CD14-positive monocyte (primary cell): ENCODE results near the gene MRPL10. TPM values are rescaled to one million over a fixed set of nuclear protein-coding genes. Genes with fewer than 3 reads are reported as not detected.

Experiments
- DNase-seq, 3 donors: peaks; one replicate each; pipeline ENCODE4 v3.0.0-alpha.2; 2011 to 2022
- H2AFZ ChIP-seq: 2 replicates; pipeline ENCODE4 v1.6.0; 2012; ENCODE audit warnings: mild to moderate bottlenecking, low read depth, low read length, inconsistent platforms; ENCODE audit not compliant: insufficient read depth, poor library complexity, severe bottlenecking
- H3K27ac ChIP-seq, 2 donors: 1 replicate in 1 of 2; 2 replicates in 1 of 2; pipeline ENCODE4 v1.5.1; 2012 to 2013; ENCODE audit warnings: low read length in 2 of 2, control low read depth in 1 of 2, inconsistent platforms in 1 of 2, low read depth in 1 of 2, mild to moderate bottlenecking in 1 of 2
- H3K27me3 ChIP-seq, 2 donors: one replicate each; pipeline versions ENCODE4 v1.6.0 to v1.6.1; 2011 to 2013; ENCODE audit warnings: low read length in 2 of 2; ENCODE audit not compliant: control insufficient read depth in 2 of 2, insufficient read depth in 2 of 2
- H3K36me3 ChIP-seq, 2 donors: replicated peaks in 1 of 2; 1 replicate in 1 of 2; 2 replicates in 1 of 2; pipeline versions ENCODE4 v1.5.1 to v1.6.1; 2012 to 2013; ENCODE audit warnings: low read length in 2 of 2, control low read depth in 1 of 2, inconsistent platforms in 1 of 2, mild to moderate bottlenecking in 1 of 2; ENCODE audit not compliant: insufficient read depth in 2 of 2, control insufficient read depth in 1 of 2
- H3K4me1 ChIP-seq, 2 donors: 1 replicate in 1 of 2; 2 replicates in 1 of 2; pipeline versions ENCODE4 v1.5.1 to v1.6.1; 2012 to 2013; ENCODE audit warnings: low read length in 2 of 2, control low read depth in 1 of 2, inconsistent platforms in 1 of 2, mild to moderate bottlenecking in 1 of 2, moderate library complexity in 1 of 2; ENCODE audit not compliant: insufficient read depth in 2 of 2, control insufficient read depth in 1 of 2
- H3K4me2 ChIP-seq: replicated peaks from 2 replicates; pipeline ENCODE3; 2012; ENCODE audit warnings: low read length, moderate library complexity, mild to moderate bottlenecking; ENCODE audit not compliant: poor library complexity, severe bottlenecking; ENCODE audit errors: extremely low read depth
- H3K4me3 ChIP-seq, 3 experiments: fragments of 200-600 bp in 1 of 3; sonication (generic) in 1 of 3; replicated peaks in 1 of 3; 1 replicate in 2 of 3; 2 replicates in 1 of 3; pipeline ENCODE4 v1.5.1; 2011 to 2013; ENCODE audit warnings: low read length in 3 of 3, mild to moderate bottlenecking in 3 of 3, control low read depth in 2 of 3, low read depth in 2 of 3, inconsistent platforms in 1 of 3, moderate library complexity in 1 of 3
- H3K79me2 ChIP-seq: 2 replicates; pipeline ENCODE4 v1.6.0; 2012; ENCODE audit warnings: mild to moderate bottlenecking, control low read depth, inconsistent platforms, low read length, moderate library complexity; ENCODE audit not compliant: insufficient read depth
- H3K9ac ChIP-seq: 2 replicates; pipeline ENCODE4 v1.6.0; 2017; ENCODE audit warnings: low read length, mild to moderate bottlenecking; ENCODE audit not compliant: insufficient read depth, poor library complexity, severe bottlenecking
- H3K9me3 ChIP-seq, 2 donors: replicated peaks in 1 of 2; 1 replicate in 1 of 2; 2 replicates in 1 of 2; pipeline versions ENCODE4 v1.5.1 to v1.6.1; 2012 to 2013; ENCODE audit warnings: low read length in 2 of 2, control low read depth in 1 of 2; ENCODE audit not compliant: control insufficient read depth in 1 of 2, insufficient read depth in 1 of 2
- H4K20me1 ChIP-seq: 2 replicates; pipeline ENCODE4 v1.6.0; 2012; ENCODE audit warnings: mild to moderate bottlenecking, low read length, control low read depth, moderate library complexity; ENCODE audit not compliant: insufficient read depth
- H3K27ac Mint-ChIP-seq, 7 donors: one replicate each; pipeline ENCODE4 v1.8.0; 2020; ENCODE audit warnings: mild to moderate bottlenecking in 7 of 7, mixed read lengths in 7 of 7, moderate library complexity in 6 of 7, inconsistent platforms in 2 of 7
- H3K27me3 Mint-ChIP-seq, 3 donors: one replicate each; pipeline ENCODE4 v1.8.0; 2021 to 2022; ENCODE audit warnings: low read depth in 3 of 3, mild to moderate bottlenecking in 3 of 3, mixed read lengths in 3 of 3, moderate library complexity in 3 of 3, inconsistent platforms in 1 of 3
- H3K36me3 Mint-ChIP-seq, 2 donors: one replicate each; pipeline ENCODE4 v1.8.0; 2020; ENCODE audit warnings: mixed read lengths in 2 of 2, inconsistent platforms in 1 of 2, mild to moderate bottlenecking in 1 of 2
- H3K4me1 Mint-ChIP-seq: one replicate; pipeline ENCODE4 v1.8.0; 2020; ENCODE audit warnings: mild to moderate bottlenecking, mixed read lengths
- H3K4me3 Mint-ChIP-seq, 2 donors: one replicate each; pipeline ENCODE4 v1.8.0; 2020; ENCODE audit warnings: mild to moderate bottlenecking in 2 of 2, mixed read lengths in 2 of 2, moderate library complexity in 1 of 2
- H3K9me3 Mint-ChIP-seq, 7 donors: one replicate each; pipeline ENCODE4 v1.8.0; 2020 to 2022; ENCODE audit warnings: mixed read lengths in 7 of 7, mild to moderate bottlenecking in 6 of 7, moderate library complexity in 6 of 7, inconsistent platforms in 2 of 7
- WGBS: methylation state at CpG from one replicate; pipeline ENCODE4 v1.1.5; 2013; ENCODE audit warnings: missing lambda C conversion rate; ENCODE audit not compliant: insufficient coverage; 5-methylcytosine and 5-hydroxymethylcytosine counted together
- intact Hi-C, 2 donors: fragments of 100-400 bp; cut with micrococcal nuclease; formaldehyde crosslinking; loops; one replicate each; pipeline versions ENCODE4 v1.15.0 to v1.15.1; 2023
- polyA plus RNA-seq, 3 donors: library from polyadenylated mRNA; depleted of rRNA in 1 of 3; unstranded in 2 of 3; stranded (reverse) in 1 of 3; fragments of 300-500 nt in 2 of 3; fragments of >200 nt in 1 of 3; fragmentation: Illumina TruSeq in 2 of 3; gene quantifications; 1 replicate in 2 of 3; 2 replicates in 1 of 3; pipeline ENCODE4 v1.2.3, GENCODE V29; 2012 to 2021
- TF ChIP-seq, protein P1 (sequence below): fragments of 200-600 bp; IDR thresholded peaks from one replicate; pipeline ENCODE4 v1.8.0; 2022; ENCODE audit warnings: antibody characterized with exemption, mild to moderate bottlenecking

Gene MRPL10
- polyA plus RNA-seq, 3 donors = 28.5 to 32.7 (median 32.6) TPM

DNA sequence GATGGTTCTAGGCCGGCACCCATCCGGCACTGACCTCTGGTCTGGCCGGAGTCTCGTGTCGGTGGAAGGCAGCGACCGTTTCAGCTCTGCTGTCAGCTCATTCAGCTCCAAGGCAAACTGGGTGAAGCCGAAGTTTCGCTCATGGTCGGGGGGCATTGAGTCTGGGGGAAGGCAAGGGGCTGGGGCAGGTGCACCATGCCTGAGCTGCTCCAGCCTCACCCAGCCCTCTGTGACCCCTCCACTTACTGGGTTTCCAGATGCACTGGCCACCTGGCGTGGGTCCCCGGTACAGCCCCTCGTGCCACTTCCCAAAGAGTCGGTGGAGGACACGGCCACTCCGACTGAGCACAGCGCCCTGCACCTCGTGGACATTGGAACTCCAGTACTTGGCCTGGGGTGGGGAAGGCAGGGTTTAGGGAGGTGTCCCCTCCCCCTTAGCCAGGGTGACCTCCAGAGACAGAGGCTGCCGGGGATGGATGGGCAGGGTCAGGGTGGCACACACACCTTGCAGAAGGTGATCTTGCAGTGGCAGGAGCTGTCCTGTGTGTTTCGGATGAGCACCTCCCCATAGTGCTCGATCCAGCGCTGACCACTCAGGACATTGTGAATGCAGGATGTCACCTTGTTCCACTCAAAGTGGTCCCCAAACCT, 22.4 kb downstream of the MRPL10 start:
- Histone ChIP-seq H3K4me1 (no peaks in the 10 kb centered on the region), H3K79me2 (no peaks in the 10 kb centered on the region), H2AFZ (no peak overlapping the region), H3K9ac (no peak overlapping the region), H4K20me1 (no peaks in the 10 kb centered on the region), H3K4me3 (no peak overlapping the region), H3K27me3 (no peaks in the 10 kb centered on the region), H3K4me2 (no peak overlapping the region), H3K36me3 (peaks cover 62 to 70% of the 10 kb centered on the region in 2 donors), H3K27ac (no peak overlapping the region), H3K9me3 (no peaks in the 10 kb centered on the region)
- Mint-ChIP-seq H3K4me1 (no peaks in the 10 kb centered on the region), H3K27me3 (peaks cover 2 to 6% (median 4%) of the 10 kb centered on the region in 3 donors), H3K36me3 (peaks cover 65 to 67% of the 10 kb centered on the region in 2 donors), H3K27ac (no peak overlapping the region), H3K4me3 (no peak overlapping the region), H3K9me3 (no peaks in the 10 kb centered on the region)
- intact Hi-C loops = no loop called here
- DNase-seq = peak in 1 of 3 donors; percentile 1
- TF ChIP-seq, protein P1, sequence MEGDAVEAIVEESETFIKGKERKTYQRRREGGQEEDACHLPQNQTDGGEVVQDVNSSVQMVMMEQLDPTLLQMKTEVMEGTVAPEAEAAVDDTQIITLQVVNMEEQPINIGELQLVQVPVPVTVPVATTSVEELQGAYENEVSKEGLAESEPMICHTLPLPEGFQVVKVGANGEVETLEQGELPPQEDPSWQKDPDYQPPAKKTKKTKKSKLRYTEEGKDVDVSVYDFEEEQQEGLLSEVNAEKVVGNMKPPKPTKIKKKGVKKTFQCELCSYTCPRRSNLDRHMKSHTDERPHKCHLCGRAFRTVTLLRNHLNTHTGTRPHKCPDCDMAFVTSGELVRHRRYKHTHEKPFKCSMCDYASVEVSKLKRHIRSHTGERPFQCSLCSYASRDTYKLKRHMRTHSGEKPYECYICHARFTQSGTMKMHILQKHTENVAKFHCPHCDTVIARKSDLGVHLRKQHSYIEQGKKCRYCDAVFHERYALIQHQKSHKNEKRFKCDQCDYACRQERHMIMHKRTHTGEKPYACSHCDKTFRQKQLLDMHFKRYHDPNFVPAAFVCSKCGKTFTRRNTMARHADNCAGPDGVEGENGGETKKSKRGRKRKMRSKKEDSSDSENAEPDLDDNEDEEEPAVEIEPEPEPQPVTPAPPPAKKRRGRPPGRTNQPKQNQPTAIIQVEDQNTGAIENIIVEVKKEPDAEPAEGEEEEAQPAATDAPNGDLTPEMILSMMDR = no peak
- WGBS = 99% methylated on average over 14 of the region's 22 CpGs

DNA sequence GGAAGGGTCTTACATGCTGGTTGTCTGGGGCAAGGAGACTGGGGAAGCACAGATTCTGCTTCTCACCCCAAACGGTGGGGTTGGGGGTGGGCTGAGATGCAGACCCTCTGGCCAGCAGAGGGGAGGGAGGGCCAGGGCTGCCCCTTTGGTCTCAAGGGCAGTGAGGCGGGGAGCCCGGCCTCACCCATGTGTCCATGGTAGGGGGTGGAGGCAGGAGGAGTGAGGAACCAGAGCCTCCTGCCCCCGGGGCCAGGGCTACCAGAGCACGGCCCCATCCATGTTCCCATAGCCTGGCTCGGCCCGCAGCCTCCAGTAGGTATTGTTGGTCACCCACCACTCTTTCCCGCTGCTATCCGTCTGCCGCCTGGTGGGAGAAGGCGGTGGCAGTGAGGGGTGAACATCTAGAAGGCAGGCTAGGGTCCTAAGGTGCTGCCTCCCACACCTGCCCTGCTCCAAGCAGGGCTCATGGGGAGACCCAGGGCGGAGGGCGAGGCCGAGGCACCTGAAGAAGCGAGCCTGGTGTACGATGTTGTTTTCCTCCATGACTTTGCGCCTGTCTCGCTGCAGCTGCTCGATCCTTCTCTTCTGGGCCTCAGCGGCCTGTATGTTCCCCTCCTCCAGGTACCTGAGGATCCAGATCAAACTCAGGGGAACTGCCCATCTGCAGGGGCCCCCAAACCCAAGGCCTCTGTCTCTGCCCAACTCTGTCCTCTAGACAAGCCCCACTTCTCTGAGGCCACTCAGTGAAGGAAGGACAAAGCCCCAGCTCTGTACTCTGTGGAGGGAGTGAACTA, 23.1 kb downstream of the MRPL10 start:
- peak in 1 of 3 donors; percentile 1 for DNase-seq
- TF ChIP-seq, protein P1 = no peak
- no peak overlapping the region for H3K4me2 ChIP-seq
- no peaks in the 10 kb centered on the region for H3K9me3 ChIP-seq
- Mint-ChIP-seq H3K9me3 (no peaks in the 10 kb centered on the region), H3K27ac (peak overlapping the region in 1 of 7 donors; percentile 48), H3K36me3 (peaks cover 63 to 65% of the 10 kb centered on the region in 2 donors), H3K27me3 (peaks cover 2 to 6% (median 4%) of the 10 kb centered on the region in 3 donors), H3K4me3 (no peak overlapping the region), H3K4me1 (no peaks in the 10 kb centered on the region)
- no peaks in the 10 kb centered on the region for H4K20me1 ChIP-seq
- H3K36me3 ChIP-seq = peaks cover 56 to 63% of the 10 kb centered on the region in 2 donors
- no peak overlapping the region for H3K27ac ChIP-seq
- no peaks in the 10 kb centered on the region for H3K79me2 ChIP-seq
- no peaks in the 10 kb centered on the region for H3K27me3 ChIP-seq
- H3K4me1 ChIP-seq = no peaks in the 10 kb centered on the region
- no peak overlapping the region for H3K4me3 ChIP-seq
- H2AFZ ChIP-seq = no peak overlapping the region
- 97% methylated on average over 18 of the region's 20 CpGs for WGBS
- no peak overlapping the region for H3K9ac ChIP-seq
- intact Hi-C loops = no loop called here
